GM21515 (cell line): ENCODE results near the gene PLK2.

ENCODE experiments used
- ATAC-seq: cut with Tn5 transposase; IDR thresholded peaks from one replicate; pipeline ENCODE4 v1.9.1; 2021; ENCODE audit not compliant: unreplicated experiment

Gene PLK2

GRCh38 chr5:58481066-58481676 is 21.3 kb upstream of the PLK2 start:
- ATAC-seq: no peak

GRCh38 chr5:58477760-58478376 is 18.0 kb upstream of the PLK2 start:
- no peak for ATAC-seq

GRCh38 chr5:58475404-58475803 is 15.5 kb upstream of the PLK2 start:
- no peak for ATAC-seq

GRCh38 chr5:58469896-58470295 is 10.0 kb upstream of the PLK2 start:
- ATAC-seq: no peak

- ATAC-seq: peak; percentile 100
Observed at GRCh38 chr5:58466939-58467338, 7.1 kb upstream of the PLK2 start.

GRCh38 chr5:58462623-58463230 is 2.8 kb upstream of the PLK2 start:
- ATAC-seq: no peak

- no peak for ATAC-seq
Observed at GRCh38 chr5:58462154-58462553, 2.3 kb upstream of the PLK2 start.

- peak; percentile 82 for ATAC-seq
Observed at GRCh38 chr5:58460732-58461286, 923 bp upstream of the PLK2 start.

GRCh38 chr5:58459146-58460001 is 512 bp downstream of the PLK2 start:
- ATAC-seq: peak; percentile 2

- no peak for ATAC-seq
Observed at GRCh38 chr5:58458743-58459145, 1.1 kb downstream of the PLK2 start.

GRCh38 chr5:58458141-58458742 is 1.6 kb downstream of the PLK2 start:
- no peak for ATAC-seq

GRCh38 chr5:58457050-58457449 is 2.8 kb downstream of the PLK2 start:
- ATAC-seq: no peak

- no peak for ATAC-seq
Observed at GRCh38 chr5:58456486-58456885, 3.4 kb downstream of the PLK2 start.

- no peak for ATAC-seq
Observed at GRCh38 chr5:58456026-58456425, 3.9 kb downstream of the PLK2 start.

- ATAC-seq: no peak
Observed at GRCh38 chr5:58455480-58455879, 4.4 kb downstream of the PLK2 start.

- no peak for ATAC-seq
Observed at GRCh38 chr5:58455066-58455465, 4.8 kb downstream of the PLK2 start.

- ATAC-seq: no peak
Observed at GRCh38 chr5:58454025-58454424, 5.9 kb downstream of the PLK2 start.

- no peak for ATAC-seq
Observed at GRCh38 chr5:58453306-58453705, 6.6 kb downstream of the PLK2 start.

GRCh38 chr5:58452566-58453258 is 7.2 kb downstream of the PLK2 start:
- ATAC-seq: no peak
